K562 (cell line): Measurements from ENCODE around the gene TMEM229B. TPM values are rescaled to one million over a fixed set of nuclear protein-coding genes. Genes with fewer than 3 reads are reported as not detected.

Experiments
- ATAC-seq: fragments of 200-7000 bp; cut with Tn5 transposase; 3 replicates; pipeline ENCODE4 v1.9.1; 2020; ENCODE audit warnings: moderate library complexity
- BruUV-seq: library from RNA; stranded (reverse); fragments of 400-500 nt; replicated peaks from 2 replicates; lab custom pipeline; 2021; lab: Mats Ljungman, UMichigan
- CTCF ChIA-PET: fragments of 300-600 bp; formaldehyde crosslinking; extraction: SDS; loops from one replicate; lab custom pipeline; 2021; ENCODE audit warnings: low intra/inter-chr PET ratio; lab: Yijun Ruan, JAX
- POLR2A ChIA-PET: fragments of 300-600, 350-650 bp; sonication (Branson Sonifier 250); formaldehyde crosslinking; extraction: SDS; loops from one replicate; lab custom pipeline; 2021; ENCODE audit warnings: antibody characterized with exemption, inconsistent platforms; lab: Yijun Ruan, JAX
- DNase-seq, 4 experiments: peaks; one replicate each; pipeline versions ENCODE4 v3.0.0 to v3.0.0-alpha.2; 2011 to 2018; ENCODE audit warnings: low spot score in 3 of 4, mixed read lengths in 3 of 4; ENCODE audit errors: extremely low read depth in 1 of 4
- FAIRE-seq: peaks from 2 replicates; lab custom pipeline; 2011; peaks lifted over from hg19 to GRCh38; lab: Jason Lieb, UNC
- H2AFZ ChIP-seq: 2 replicates; pipeline ENCODE4 v1.6.0; 2011; ENCODE audit warnings: low read depth, low read length, control low read depth, inconsistent platforms
- H3K27ac ChIP-seq: fragments of 200-600 bp; 3 replicates; pipeline ENCODE4 v1.8.0; 2011; ENCODE audit warnings: low read depth, mild to moderate bottlenecking, control low read depth, inconsistent platforms, low read length, moderate library complexity, mixed read lengths; ENCODE audit errors: extremely low read depth
- H3K27me3 ChIP-seq, 2 experiments: fragments of 300-600 bp in 1 of 2; 2 replicates in 1 of 2; 3 replicates in 1 of 2; pipeline versions ENCODE4 v1.6.0 to v1.8.0; 2011; ENCODE audit warnings: inconsistent platforms in 2 of 2, low read length in 2 of 2, mild to moderate bottlenecking in 1 of 2, mixed read lengths in 1 of 2, moderate library complexity in 1 of 2; ENCODE audit not compliant: control insufficient read depth in 2 of 2, insufficient read depth in 2 of 2
- H3K36me3 ChIP-seq: fragments of 300-600 bp; 3 replicates; pipeline ENCODE4 v1.8.0; 2011; ENCODE audit warnings: mild to moderate bottlenecking, low read length, inconsistent platforms; ENCODE audit not compliant: control insufficient read depth, insufficient read depth
- H3K4me1 ChIP-seq, 2 experiments: fragments of 200-600 bp in 1 of 2; replicated peaks in 1 of 2; 2 replicates in 1 of 2; 3 replicates in 1 of 2; pipeline versions ENCODE4 v1.5.1 to v1.8.0; 2011; ENCODE audit warnings: inconsistent platforms in 2 of 2, low read length in 2 of 2, mild to moderate bottlenecking in 1 of 2, mixed read lengths in 1 of 2, moderate library complexity in 1 of 2; ENCODE audit not compliant: control insufficient read depth in 2 of 2, insufficient read depth in 2 of 2
- H3K4me2 ChIP-seq: 2 replicates; pipeline ENCODE4 v1.6.1; 2011; ENCODE audit warnings: low read length, control low read depth, inconsistent platforms, mixed read lengths; ENCODE audit not compliant: insufficient read depth
- H3K4me3 ChIP-seq: fragments of 200-600 bp; sonication (generic), shearing (Covaris generic); 2 replicates; pipeline ENCODE4 v1.5.1; 2016; ENCODE audit warnings: control low read depth, inconsistent platforms
- H3K79me2 ChIP-seq: fragments of 200-600 bp; 3 replicates; pipeline ENCODE4 v1.8.0; 2011; ENCODE audit warnings: low read length, inconsistent platforms; ENCODE audit not compliant: control insufficient read depth, insufficient read depth
- H3K9ac ChIP-seq, 2 experiments: 2 replicates each; pipeline versions ENCODE4 v1.6.0 to v1.6.1; 2011; ENCODE audit warnings: low read depth in 2 of 2, low read length in 2 of 2, control low read depth in 1 of 2, inconsistent platforms in 1 of 2, mild to moderate bottlenecking in 1 of 2, mixed read lengths in 1 of 2; ENCODE audit not compliant: insufficient read depth in 1 of 2
- H3K9me1 ChIP-seq: one replicate; pipeline ENCODE4 v1.6.0; 2011; ENCODE audit warnings: inconsistent platforms, mild to moderate bottlenecking, low read length, moderate library complexity; ENCODE audit not compliant: control insufficient read depth, insufficient read depth
- H3K9me3 ChIP-seq: replicated peaks from 2 replicates; pipeline ENCODE4 v1.5.1; 2011; ENCODE audit warnings: low read depth, low read length, inconsistent platforms; ENCODE audit not compliant: control insufficient read depth, insufficient read depth
- H4K20me1 ChIP-seq: replicated peaks from 2 replicates; pipeline ENCODE4 v1.6.1; 2011; ENCODE audit warnings: low read length, inconsistent platforms, mixed read lengths; ENCODE audit not compliant: control insufficient read depth, insufficient read depth
- ELF1 ChIP-seq: fragments of 200-800 bp; sonication (Bioruptor generic); IDR thresholded peaks from 2 replicates; pipeline ENCODE4 v1.6.1; 2016; ENCODE audit warnings: missing genetic modification characterization, missing compliant biosample characterization
- EP400 ChIP-seq: fragments of 450-650 bp; IDR thresholded peaks from 2 replicates; pipeline ENCODE4 v1.6.1; 2017; ENCODE audit warnings: antibody characterized with exemption, mild to moderate bottlenecking, moderate library complexity
- FOXM1 ChIP-seq, 2 experiments: fragments of 450-650 bp in 1 of 2; sonication (generic) in 1 of 2; formaldehyde crosslinking in 1 of 2; IDR thresholded peaks; 2 replicates each; pipeline versions ENCODE4 v1.6.1 to v1.9.0; 2017 to 2022; ENCODE audit warnings: low read depth in 2 of 2, mild to moderate bottlenecking in 2 of 2, missing genetic modification reagents in 1 of 2, moderate library complexity in 1 of 2
- MAFG ChIP-seq: fragments of 450-650 bp; conservative IDR thresholded peaks from 2 replicates; pipeline ENCODE4 v1.6.1; 2016; ENCODE audit warnings: missing genetic modification characterization, missing compliant biosample characterization
- MAFK ChIP-seq: IDR thresholded peaks from 2 replicates; pipeline ENCODE4 v1.6.1; 2011; ENCODE audit warnings: low read length, improper control_type of control experiment
- TCF7L2 ChIP-seq: fragments of 150-350 bp; IDR thresholded peaks from 2 replicates; pipeline ENCODE4 v1.6.1; 2016; ENCODE audit warnings: low read depth, mild to moderate bottlenecking, low read length, moderate library complexity
- ZNF224 ChIP-seq: sonication (generic); formaldehyde crosslinking; IDR thresholded peaks from 2 replicates; pipeline ENCODE4 v1.8.0; 2022; ENCODE audit warnings: mild to moderate bottlenecking, missing genetic modification reagents
- ZNF23 ChIP-seq: fragments of 250-450 bp; sonication (Bioruptor Pico); IDR thresholded peaks from 2 replicates; pipeline ENCODE4 v1.4.0; 2020; ENCODE audit warnings: mild to moderate bottlenecking
- ZNF668 ChIP-seq: fragments of 250-450 bp; sonication (Bioruptor Pico); IDR thresholded peaks from 2 replicates; pipeline ENCODE4 v1.8.0; 2022; ENCODE audit warnings: mild to moderate bottlenecking, inconsistent platforms
- ZNF76 ChIP-seq: fragments of 250-450 bp; sonication (Bioruptor Pico); IDR thresholded peaks from 2 replicates; pipeline ENCODE4 v1.4.0; 2020; ENCODE audit warnings: mild to moderate bottlenecking, moderate library complexity, borderline replicate concordance
- ZSCAN32 ChIP-seq: fragments of 450-650 bp; formaldehyde crosslinking; IDR thresholded peaks from 2 replicates; pipeline ENCODE4 v1.4.0; 2020; ENCODE audit warnings: mild to moderate bottlenecking, moderate library complexity
- WGBS: fragments of 100-300 bp; shearing (Covaris generic); methylation state at CpG from one replicate; pipeline ENCODE4 v1.1.6; 2016; ENCODE audit warnings: low coverage, mixed read lengths; ENCODE audit not compliant: insufficient coverage; ENCODE audit errors: missing lambda C conversion rate; 5-methylcytosine and 5-hydroxymethylcytosine counted together
- in situ Hi-C: fragments of 300-500 bp; cut with MboI; formaldehyde crosslinking; loops from 4 replicates; pipeline ENCODE4 v1.15.0; 2018; ENCODE audit warnings: inconsistent platforms, mixed read lengths
- intact Hi-C: fragments of 100-400 bp; cut with micrococcal nuclease; formaldehyde crosslinking; loops from 2 replicates; pipeline ENCODE4 v1.14.2; 2022
- polyA plus RNA-seq, 8 experiments: library from polyadenylated mRNA; depleted of rRNA in 4 of 8; stranded (reverse) in 5 of 8; unstranded in 3 of 8; fragments of >200 nt; fragmentation: Nextera tagmentation in 2 of 8; fragmentation: Illumina TruSeq in 1 of 8; extraction: Ambion mirVana in 2 of 8; extraction: Trizol in 1 of 8; gene quantifications; 2 replicates each; pipeline versions ENCODE4 v1.2.1 to v1.2.3, GENCODE V29; 2011 to 2014; ENCODE audit warnings: inconsistent platforms in 1 of 8, missing spikeins in 1 of 8
- total RNA-seq, 7 experiments: library from RNA; depleted of rRNA in 6 of 7; stranded (reverse); fragments of >200 nt in 6 of 7; fragmentation: Illumina TruSeq in 2 of 7; extraction: Trizol in 2 of 7; gene quantifications; 2 replicates each; pipeline versions ENCODE4 v1.2.1 to v1.2.3, GENCODE V29; 2011 to 2021; ENCODE audit warnings: low replicate concordance in 1 of 7
- TF ChIP-seq, protein P1 (sequence below): fragments of 250-450 bp; sonication (Bioruptor Pico); IDR thresholded peaks from 2 replicates; pipeline ENCODE4 v1.5.0; 2022; ENCODE audit warnings: mild to moderate bottlenecking

The TMEM229B gene
- total and polyA plus RNA-seq, 9 of the 15 experiments (the other 6 are each of a cell fraction or from before 2014, with no cell fraction given) = not detected

DNA sequence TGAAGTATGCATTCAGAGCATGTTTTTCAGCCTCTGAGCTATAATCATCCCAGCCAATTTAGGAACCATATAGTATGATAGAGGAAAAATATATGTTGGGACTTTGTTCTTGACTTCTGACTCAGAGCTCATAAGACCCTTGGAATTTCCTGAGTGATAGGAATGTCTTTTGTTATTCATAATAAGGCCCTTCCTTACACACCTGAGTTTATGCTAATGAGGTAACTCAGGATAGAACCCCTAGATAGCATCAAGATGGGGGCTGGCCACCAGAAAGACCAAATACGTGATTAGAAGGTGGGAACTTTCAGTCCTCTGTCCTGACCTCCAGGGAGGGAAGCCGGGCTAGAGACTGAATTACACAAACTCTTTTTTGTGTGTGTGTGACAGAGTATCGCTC lies 44.1 kb downstream of the TMEM229B start:
- intact Hi-C loops (no loop called here), in situ Hi-C loops (no loop called here)
- Histone ChIP-seq H3K79me2 (no peaks in the 10 kb centered on the region), H3K36me3 (no peaks in the 10 kb centered on the region), H3K27me3 (peaks cover 0 to 6% of the 10 kb centered on the region in 2 experiments; a peak in 2 of 5 replicates), H2AFZ (no peak overlapping the region), H3K4me1 (no peaks in the 10 kb centered on the region; a peak in 3 of 5 replicates), H3K9me3 (no peaks in the 10 kb centered on the region), H3K4me3 (no peak overlapping the region), H3K27ac (no peak overlapping the region), H3K4me2 (no peak overlapping the region), H3K9ac (no peak overlapping the region), H4K20me1 (no peaks in the 10 kb centered on the region), H3K9me1 (no peaks in the 10 kb centered on the region)
- ChIA-PET POLR2A (interaction anchor here (0.7 to 1.3 kb wide), 2 partner anchors 9 to 460 kb away, joined by 3 to 4 read pairs; no protein-coding TSS in a partner anchor), CTCF (no interaction called here)
- FAIRE-seq (no peak), ATAC-seq (no peak), DNase-seq (no peak)
- no peak for TF ChIP-seq EP400
- no peak for TF ChIP-seq FOXM1 (IDR thresholded peaks at IDR 0.05; ENCODE audit: low read depth)
- no peak for TF ChIP-seq FOXM1 (CRISPR knock-in tag; IDR thresholded peaks at IDR 0.05; ENCODE audit: low read depth)
- no peak for TF ChIP-seq ZNF23 (CRISPR knock-in tag)
- TF ChIP-seq ZNF76 (CRISPR knock-in tag) = no peak
- TF ChIP-seq ZSCAN32 (CRISPR knock-in tag) = no peak
- no peak for TF ChIP-seq MAFK
- TF ChIP-seq ELF1 (tag) = no peak
- no peak for TF ChIP-seq MAFG
- no peak for TF ChIP-seq ZNF224
- no peak for TF ChIP-seq TCF7L2
- no peak for TF ChIP-seq ZNF668 (CRISPR knock-in tag)
- TF ChIP-seq, protein P1, sequence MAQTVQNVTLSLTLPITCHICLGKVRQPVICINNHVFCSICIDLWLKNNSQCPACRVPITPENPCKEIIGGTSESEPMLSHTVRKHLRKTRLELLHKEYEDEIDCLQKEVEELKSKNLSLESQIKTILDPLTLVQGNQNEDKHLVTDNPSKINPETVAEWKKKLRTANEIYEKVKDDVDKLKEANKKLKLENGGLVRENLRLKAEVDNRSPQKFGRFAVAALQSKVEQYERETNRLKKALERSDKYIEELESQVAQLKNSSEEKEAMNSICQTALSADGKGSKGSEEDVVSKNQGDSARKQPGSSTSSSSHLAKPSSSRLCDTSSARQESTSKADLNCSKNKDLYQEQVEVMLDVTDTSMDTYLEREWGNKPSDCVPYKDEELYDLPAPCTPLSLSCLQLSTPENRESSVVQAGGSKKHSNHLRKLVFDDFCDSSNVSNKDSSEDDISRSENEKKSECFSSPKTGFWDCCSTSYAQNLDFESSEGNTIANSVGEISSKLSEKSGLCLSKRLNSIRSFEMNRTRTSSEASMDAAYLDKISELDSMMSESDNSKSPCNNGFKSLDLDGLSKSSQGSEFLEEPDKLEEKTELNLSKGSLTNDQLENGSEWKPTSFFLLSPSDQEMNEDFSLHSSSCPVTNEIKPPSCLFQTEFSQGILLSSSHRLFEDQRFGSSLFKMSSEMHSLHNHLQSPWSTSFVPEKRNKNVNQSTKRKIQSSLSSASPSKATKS (CRISPR knock-in tag) = no peak
- BruUV-seq = no TSS peak
- WGBS = 0% methylated on average over 3 of the region's 3 CpGs
